GM19455 (cell line): ENCODE measurements around the gene SF3B5.
"Not testable (repeated sequence)": the region's sequence is repeated elsewhere in the genome, so short reads cannot be mapped to it uniquely, and the experiment has no call there.

Experiments
- ATAC-seq: cut with Tn5 transposase; IDR thresholded peaks from one replicate; pipeline ENCODE4 v1.9.1; 2021; ENCODE audit not compliant: unreplicated experiment

Gene SF3B5

GRCh38 chr6:144106206-144106605 lies 10.8 kb upstream of the SF3B5 start:
- no peak for ATAC-seq

DNA sequence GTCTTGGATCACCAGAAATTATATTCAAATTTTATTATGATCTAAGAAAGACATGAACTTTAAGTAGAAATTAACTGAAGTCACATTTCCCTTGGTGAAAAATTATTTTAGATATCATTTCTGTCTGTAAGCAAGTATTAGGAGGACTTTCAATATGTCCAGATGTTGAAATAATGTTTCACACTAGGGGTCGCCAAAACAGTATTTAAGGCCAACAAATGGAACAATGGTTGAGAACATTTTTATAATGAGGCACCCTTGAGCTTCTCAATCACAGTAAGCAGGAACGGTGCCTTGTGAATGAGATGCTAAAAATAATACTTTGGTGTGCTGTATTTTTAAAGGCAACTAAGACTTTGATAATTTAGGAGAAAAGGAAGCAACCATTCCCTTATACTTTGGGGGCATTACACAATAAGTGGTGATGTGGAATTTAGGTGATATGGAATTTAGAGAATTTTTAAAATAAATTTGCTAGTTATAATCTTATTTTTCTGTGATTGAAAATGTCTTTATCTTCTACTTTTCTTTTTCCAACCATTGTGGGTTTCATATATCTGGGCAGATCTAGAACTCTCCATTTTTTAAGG lies 9.6 kb upstream of the SF3B5 start:
- peak; percentile 79 for ATAC-seq

DNA sequence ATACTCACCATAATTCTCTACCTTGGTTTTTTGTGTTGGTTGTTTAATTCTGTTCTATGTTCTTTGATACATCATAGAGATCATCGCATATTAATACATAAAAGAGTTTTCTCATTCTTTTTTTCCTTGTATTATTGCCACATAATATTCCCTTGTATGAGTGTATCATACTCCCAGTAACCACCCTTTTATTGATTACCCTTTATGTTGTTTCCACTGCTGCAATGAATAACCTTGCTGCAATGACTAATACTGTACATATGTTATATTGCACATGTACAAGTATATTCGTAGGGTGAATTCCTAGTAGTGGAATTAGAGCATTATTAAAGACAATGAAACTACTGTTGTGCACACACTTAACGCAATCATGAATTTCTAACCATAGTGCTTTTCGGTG lies 9.1 kb upstream of the SF3B5 start:
- no peak for ATAC-seq

DNA sequence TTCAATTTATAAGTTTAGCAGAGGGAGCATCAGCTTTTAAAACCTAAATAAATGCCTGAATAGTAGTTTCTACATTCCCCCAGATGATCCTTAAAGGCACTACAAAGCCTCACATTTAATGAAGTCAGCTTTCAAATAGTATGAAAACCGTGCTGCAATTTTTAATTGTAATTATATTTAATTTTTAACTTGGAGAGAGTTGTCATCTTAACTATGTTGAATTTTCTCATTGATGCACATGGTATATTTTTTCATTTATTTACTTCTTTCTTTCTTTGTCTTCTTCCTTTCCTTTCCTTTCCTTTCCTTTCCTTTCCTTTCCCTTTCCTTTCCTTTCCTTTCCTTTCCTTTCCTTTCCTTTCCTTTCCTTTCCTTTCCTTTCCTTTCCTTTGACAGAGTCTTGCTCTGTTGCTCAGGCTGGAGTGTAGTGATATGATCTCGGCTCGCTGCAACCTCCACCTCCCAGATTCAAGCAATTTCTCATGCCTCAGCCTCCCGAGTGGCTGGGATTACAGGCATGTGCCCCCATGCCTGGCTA lies 7.7 kb upstream of the SF3B5 start:
- no peak for ATAC-seq

DNA sequence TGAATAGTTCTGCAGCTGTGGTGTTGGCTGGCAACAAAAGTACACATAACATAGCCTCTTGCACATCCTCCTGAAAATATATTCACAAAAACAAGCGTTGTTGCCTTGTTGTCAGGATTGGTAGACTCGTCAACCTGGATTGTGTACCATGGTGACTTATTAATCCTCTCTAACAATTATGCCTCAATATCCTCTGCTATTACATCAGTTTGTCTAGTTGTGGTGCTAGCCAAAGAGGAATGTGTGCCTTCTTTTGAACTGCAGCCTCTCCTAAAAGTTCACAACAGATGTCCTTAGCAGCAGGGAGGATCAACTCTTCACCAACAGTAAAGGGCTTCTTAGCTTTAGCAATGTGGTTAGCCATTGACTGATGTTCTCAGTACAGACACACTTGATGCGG lies 3.6 kb upstream of the SF3B5 start:
- ATAC-seq: no peak

DNA sequence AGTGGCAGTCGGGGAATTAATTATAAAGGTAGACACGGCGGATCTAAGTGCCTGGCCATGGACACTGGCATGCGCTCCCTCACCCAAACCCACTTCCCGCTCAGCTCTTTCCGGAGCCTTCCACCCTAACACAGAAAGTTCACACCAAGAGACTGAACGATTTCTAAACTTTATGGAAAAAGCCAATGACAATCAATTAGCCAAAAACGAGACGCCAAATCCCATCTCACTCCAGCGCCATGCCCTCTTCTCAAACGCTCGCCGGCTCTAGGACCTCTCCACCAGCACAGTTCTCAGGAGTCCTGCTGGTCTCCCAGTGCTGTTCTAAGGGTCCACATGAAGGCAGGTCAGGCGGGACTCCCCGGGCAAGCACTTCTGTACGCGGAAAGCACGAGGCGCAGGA lies 641 bp downstream of the SF3B5 start:
- ATAC-seq: no peak

DNA sequence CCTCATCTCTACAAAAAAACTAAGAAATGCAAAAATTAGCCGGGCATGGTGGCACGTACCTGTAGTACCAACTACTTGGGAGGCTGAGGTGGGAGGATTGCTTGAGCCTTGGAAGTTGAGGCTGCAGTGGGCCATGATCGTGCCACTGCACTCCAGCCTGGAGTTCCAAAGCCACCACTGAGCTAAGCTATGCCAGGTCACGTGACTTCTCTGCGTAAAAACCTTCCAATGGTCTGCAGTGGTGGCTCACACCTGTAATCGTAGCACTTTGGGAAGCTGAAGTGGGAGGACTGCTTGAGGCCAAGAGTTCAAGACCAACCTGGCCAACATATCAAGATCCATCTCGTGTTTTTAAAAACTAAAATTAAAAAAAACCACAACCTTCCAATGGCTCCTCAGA lies 1.7 kb downstream of the SF3B5 start:
- no peak for ATAC-seq

DNA sequence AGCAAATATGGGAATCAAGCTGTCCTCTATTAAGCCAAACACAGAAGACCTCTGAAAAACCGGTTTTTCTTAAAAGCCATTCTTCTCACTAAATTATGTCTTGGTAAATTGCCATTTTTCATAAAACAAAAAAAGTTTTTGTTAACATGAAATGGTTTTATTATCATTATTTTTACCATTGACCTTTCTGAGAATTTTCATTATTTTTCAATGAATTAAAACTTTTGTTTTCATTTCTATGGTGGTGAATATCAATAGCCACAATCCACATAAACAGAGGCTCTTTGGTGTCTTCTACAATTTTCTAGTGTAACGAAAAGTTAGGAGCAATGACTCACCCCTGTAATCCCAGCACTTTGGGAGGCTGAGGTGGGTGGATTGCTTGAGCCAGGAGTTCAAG lies 2.1 kb downstream of the SF3B5 start:
- ATAC-seq: no peak

DNA sequence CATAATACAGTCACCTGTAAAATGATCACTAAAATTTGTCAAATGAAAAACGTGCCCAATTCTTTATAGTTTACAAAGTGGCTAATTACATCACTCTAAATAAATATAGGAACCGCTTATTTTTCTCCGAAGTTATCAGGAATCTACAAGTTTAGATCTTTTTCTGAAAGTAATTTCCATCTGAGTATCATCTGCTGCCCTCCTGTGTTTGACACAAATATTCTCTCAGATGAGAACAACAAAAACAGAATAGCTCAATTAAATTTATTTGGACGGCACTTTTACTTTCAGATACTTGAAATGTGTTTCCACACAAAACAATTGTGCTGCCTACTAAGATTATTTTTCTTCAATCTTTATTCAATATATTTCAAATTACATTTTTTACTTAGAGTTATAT lies 5.0 kb downstream of the SF3B5 start:
- no peak for ATAC-seq

DNA sequence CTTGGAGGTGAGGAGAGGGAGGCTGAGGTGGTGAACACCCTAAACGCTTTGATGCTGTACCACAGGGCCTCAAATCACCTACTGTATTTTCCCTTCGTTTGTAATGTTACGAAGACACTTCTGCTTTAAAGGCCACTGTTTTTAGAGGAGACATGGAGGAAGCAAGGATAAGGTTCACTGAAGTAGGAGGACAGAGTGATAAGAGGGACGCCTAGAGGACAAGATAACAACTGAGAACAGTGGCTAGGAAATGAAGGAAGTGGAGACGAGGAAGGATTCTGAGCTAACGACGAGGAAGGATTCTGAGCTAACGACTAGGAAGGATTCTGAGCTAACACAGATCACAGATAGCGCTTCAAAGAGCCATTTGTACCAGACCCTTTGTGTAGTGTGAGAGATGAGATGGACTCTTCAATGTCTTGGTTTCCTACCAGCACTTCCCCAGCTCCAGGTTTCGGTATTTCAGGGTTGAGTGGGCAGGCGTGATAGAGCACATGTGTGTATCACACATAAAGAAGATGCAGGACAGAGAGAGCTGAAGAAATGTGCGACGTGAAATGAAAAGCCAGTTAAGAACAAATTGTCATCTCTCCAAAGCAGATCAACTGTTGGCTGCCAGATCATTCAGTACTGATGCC lies 7.5 kb downstream of the SF3B5 start:
- no peak for ATAC-seq

DNA sequence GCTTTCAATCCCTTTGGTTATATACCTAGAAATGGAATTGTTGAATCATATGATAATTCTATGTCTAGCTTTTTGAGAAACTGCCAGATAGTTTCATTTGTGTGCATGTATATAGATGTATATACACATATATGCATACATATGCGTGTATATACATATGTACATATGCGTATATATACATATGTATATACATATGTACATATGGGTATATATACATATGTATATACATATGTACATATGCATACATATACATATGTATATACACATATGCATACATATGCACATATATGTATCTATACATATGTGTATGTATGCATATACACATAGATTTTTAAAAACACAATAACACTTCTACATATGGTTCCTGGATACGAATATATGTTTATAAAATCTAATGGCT lies 8.4 kb downstream of the SF3B5 start:
- no peak for ATAC-seq

GRCh38 chr6:144083172-144083571 lies 12.2 kb downstream of the SF3B5 start:
- ATAC-seq: no peak

DNA sequence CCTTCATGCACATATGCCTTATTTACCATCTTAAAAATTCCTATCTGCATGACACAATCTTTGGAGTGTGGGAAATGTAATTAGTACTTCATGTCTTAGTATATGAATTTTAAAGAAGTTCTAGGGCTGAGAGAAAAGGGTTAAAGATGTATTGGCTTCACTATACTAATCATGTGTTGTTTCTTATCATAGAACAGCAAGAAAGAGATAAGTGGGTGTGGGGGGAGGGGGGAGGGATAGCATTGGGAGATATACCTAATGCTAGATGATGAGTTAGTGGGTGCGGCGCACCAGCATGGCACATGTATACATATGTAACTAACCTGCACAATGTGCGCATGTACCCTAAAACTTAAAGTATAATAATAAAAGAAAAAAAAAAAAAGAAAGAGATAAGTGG lies 13.0 kb downstream of the SF3B5 start:
- not testable (repeated sequence) for ATAC-seq

DNA sequence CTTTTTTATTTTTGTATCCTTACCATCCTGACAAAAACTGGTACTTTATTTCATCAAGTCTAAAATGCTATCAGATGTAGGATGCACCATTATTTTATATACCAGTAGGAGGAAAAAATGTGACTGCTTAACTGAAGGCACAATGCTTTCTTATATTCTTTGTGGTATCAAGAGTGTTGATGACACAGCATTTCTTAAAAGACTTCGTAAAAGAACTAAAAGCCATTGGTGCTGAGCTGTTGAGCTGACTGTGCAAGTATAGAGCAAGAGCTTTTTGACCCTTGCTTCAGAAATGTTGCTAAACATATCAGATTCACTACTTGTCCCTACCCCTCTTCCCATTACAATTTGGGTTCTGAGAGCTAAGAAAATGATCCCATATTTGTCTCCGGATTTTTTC lies 17.5 kb downstream of the SF3B5 start:
- no peak for ATAC-seq

- no peak for ATAC-seq
These were observed 19.5 kb downstream of the SF3B5 start for GRCh38 chr6:144075875-144076274.

DNA sequence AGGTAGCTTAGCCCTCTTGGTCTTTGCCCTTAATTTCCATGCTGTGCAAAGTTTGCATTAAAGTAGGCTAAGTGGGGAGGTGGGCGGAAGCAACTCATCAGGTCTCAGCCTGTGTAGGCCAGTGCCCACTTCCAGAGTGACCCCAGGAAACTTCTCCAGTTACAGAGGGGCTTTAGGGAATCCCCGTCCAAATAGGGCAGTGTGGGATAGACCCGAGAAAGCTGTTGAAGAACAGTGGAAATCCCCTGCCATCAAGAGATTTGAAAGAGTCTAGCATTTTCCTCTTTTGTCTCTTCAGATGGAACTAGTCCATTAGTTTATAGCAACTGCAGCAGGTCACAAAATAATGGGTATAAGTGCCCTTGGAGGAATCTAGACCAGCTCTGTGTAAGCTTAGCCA lies 20.2 kb downstream of the SF3B5 start:
- peak; percentile 60 for ATAC-seq

GRCh38 chr6:144073024-144073423 lies 22.3 kb downstream of the SF3B5 start:
- no peak for ATAC-seq

DNA sequence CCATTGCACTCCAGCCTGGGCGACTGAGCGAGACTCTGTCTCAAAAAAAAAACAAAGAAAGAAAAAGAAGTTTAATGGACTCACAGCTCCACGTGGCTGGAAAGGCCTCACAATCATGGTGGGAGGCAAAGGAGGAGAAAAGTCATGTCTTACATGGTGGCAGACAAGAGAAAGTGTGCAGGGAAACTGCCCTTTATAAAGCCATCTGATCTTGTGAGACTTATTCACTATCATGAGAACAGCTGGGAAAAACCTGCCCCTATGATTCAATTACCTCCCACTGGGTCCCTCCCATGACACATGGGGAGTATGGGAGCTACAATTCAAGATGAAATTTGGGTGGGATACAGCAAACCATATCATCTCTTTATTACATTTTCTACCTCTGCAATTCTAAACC lies 25.9 kb downstream of the SF3B5 start:
- no peak for ATAC-seq

DNA sequence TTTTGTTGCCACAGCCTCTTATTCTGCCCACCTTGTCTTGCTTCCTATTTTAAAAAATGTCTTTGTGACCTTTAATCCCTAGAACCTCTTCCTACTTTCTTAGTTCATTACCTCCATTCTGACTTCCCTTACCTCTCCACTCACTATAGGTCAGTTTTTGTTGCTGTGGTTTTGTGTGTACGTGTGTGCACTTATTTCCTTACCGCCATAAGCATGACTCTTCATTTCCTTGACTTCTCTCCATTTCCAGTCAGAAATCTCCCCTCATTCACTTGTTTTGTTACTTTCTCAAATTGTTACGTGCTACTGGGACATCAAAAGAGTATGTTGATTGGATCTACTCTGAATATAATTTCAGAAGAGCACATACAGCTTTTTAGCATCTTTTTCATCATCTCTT lies 26.6 kb downstream of the SF3B5 start:
- ATAC-seq: no peak

DNA sequence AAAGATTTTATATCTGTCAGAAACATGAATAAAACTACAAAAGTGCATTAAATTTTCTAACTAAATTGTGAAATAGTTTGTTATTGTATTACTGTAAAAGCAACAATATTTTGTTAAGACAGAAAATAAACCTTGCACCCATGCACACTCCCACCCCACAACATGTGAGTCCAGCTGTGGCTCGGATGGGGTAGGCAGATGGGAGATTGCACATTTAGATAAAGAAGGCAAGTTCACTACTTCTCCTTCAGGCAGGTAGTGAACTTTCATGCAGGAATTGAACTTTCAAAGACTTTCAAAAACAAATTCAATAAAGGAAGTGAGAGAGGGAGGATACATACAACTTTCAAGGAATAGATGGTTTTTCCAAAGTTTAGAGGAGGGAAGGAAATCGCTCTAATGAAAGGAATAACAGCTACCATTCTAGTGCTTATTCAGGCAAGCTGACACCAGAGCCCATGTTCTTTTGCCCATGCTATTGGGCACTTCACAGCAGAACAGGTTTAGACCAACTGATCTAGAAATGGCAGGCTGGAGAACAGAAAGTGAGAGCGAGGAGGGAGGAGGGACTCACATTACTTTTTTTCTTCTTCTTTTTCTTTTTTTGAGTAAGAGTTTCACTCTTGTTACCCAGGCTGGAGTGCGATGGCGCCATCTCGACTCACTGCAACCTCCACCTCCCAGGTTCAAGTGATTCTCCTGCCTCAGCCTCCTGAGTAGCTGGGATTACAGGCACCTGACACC lies 28.5 kb downstream of the SF3B5 start:
- ATAC-seq: peak; percentile 30

DNA sequence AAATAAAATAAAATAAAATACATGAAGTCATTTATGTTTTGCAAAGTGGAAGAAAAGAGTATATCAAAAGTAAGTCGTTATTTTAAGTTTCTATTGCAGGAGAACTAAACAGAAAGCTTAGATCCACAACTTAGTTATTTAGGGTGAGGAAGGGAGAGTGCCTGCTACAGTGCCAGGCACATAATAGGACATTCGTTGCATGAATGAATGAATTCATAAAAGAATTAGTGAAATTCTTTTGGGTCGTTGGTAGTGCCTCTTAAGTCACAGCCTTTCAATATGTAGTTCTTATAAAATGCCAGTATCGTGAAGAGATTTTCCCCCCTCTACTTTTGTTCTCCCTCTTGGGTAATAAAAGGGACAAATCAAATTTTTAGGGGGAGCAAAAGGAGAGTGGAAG lies 29.1 kb downstream of the SF3B5 start:
- ATAC-seq: no peak

DNA sequence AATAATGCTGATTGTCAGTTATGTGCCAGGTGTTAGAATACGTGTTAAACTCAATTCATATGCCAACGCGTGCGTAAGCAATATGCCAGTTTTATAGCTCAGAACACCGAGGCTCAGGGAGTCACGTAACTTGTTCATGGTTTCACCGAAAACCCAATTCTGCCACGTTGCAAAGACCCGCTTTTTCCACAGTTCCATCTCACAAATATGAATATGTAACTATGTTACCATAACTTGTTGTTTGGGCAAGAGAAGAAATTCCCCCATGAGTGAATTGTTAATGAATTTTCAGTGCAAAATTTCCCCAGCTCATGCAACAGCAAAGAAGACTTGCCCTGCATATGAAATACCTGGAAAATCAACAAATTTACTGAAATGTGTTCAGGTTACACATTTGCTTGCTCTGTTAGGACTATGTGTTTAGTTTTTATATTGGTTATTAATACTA lies 30.1 kb downstream of the SF3B5 start:
- no peak for ATAC-seq
